Keratinocyte (primary cell): ENCODE data around the gene METTL27. TPM values are rescaled to one million over a fixed set of nuclear protein-coding genes. Genes with fewer than 3 reads are reported as not detected.

Source experiments
- DNase-seq: peaks from one replicate; pipeline ENCODE4 v3.0.0-alpha.2; 2011; ENCODE audit warnings: low read depth, missing footprints, low spot score
- FAIRE-seq: peaks from 2 replicates; lab custom pipeline; 2011; peaks lifted over from hg19 to GRCh38; lab: Jason Lieb, UNC
- H2AFZ ChIP-seq: 2 replicates; pipeline ENCODE4 v1.6.0; 2012; ENCODE audit warnings: low read length, control low read depth, inconsistent platforms; ENCODE audit not compliant: control insufficient read depth
- H3K27ac ChIP-seq: 2 replicates; pipeline ENCODE4 v1.5.1; 2011; ENCODE audit warnings: low read length; ENCODE audit not compliant: control insufficient read depth, insufficient read depth
- H3K27me3 ChIP-seq: 3 replicates; pipeline ENCODE4 v1.6.0; 2011; ENCODE audit warnings: low read length; ENCODE audit not compliant: control insufficient read depth, insufficient read depth; ENCODE audit errors: extremely low read depth
- H3K36me3 ChIP-seq, 2 experiments: 2 replicates in 1 of 2; 3 replicates in 1 of 2; pipeline ENCODE4 v1.5.1; 2011; ENCODE audit warnings: low read length in 2 of 2, mild to moderate bottlenecking in 1 of 2; ENCODE audit not compliant: control insufficient read depth in 2 of 2, insufficient read depth in 2 of 2; ENCODE audit errors: extremely low read depth in 1 of 2
- H3K4me1 ChIP-seq: 3 replicates; pipeline ENCODE4 v1.5.1; 2011; ENCODE audit warnings: low read length; ENCODE audit not compliant: control insufficient read depth, insufficient read depth; ENCODE audit errors: extremely low read depth
- H3K4me2 ChIP-seq: 3 replicates; pipeline ENCODE4 v1.6.0; 2011; ENCODE audit warnings: low read depth, low read length; ENCODE audit not compliant: control insufficient read depth, insufficient read depth; ENCODE audit errors: extremely low read depth
- H3K4me3 ChIP-seq, 3 experiments: fragments of 200-600 bp in 1 of 3; sonication (generic) in 1 of 3; 2 replicates in 2 of 3; 3 replicates in 1 of 3; pipeline ENCODE4 v1.5.1; 2011 to 2016; ENCODE audit warnings: low read length in 3 of 3, mild to moderate bottlenecking in 3 of 3, control low read depth in 2 of 3, inconsistent platforms in 1 of 3, low read depth in 1 of 3, mixed read lengths in 1 of 3, mixed run types in 1 of 3, moderate library complexity in 1 of 3; ENCODE audit not compliant: control insufficient read depth in 2 of 3, insufficient read depth in 2 of 3; ENCODE audit errors: extremely low read depth in 1 of 3
- H3K79me2 ChIP-seq: 2 replicates; pipeline ENCODE4 v1.6.0; 2012; ENCODE audit warnings: low read length; ENCODE audit not compliant: control insufficient read depth, insufficient read depth
- H3K9ac ChIP-seq: 3 replicates; pipeline ENCODE4 v1.6.0; 2011; ENCODE audit warnings: low read length; ENCODE audit not compliant: control insufficient read depth, insufficient read depth; ENCODE audit errors: extremely low read depth
- H3K9me1 ChIP-seq: 3 replicates; pipeline ENCODE4 v1.6.0; 2011; ENCODE audit warnings: low read length; ENCODE audit not compliant: control insufficient read depth, insufficient read depth; ENCODE audit errors: extremely low read depth
- H3K9me3 ChIP-seq: 2 replicates; pipeline ENCODE4 v1.5.1; 2012; ENCODE audit warnings: low read depth, low read length; ENCODE audit not compliant: control insufficient read depth
- H4K20me1 ChIP-seq: 3 replicates; pipeline ENCODE4 v1.6.0; 2011; ENCODE audit warnings: low read length; ENCODE audit not compliant: control insufficient read depth, insufficient read depth; ENCODE audit errors: extremely low read depth
- CTCF ChIP-seq, 3 experiments: IDR thresholded peaks in 1 of 3; conservative IDR thresholded peaks in 1 of 3; optimal IDR thresholded peaks in 1 of 3; 2 replicates in 2 of 3; 3 replicates in 1 of 3; pipeline versions ENCODE3 to v1.5.1; 2011; ENCODE audit warnings: low read length in 3 of 3, mild to moderate bottlenecking in 3 of 3, moderate library complexity in 2 of 3, control low read depth in 1 of 3, inconsistent platforms in 1 of 3; ENCODE audit not compliant: insufficient read depth in 2 of 3; ENCODE audit errors: extremely low read depth in 1 of 3
- EZH2 ChIP-seq: IDR thresholded peaks from one replicate; pipeline ENCODE4 v1.6.1; 2012; ENCODE audit warnings: inconsistent platforms, mild to moderate bottlenecking, low read length, moderate library complexity
- dilution Hi-C: fragments of 300-500 bp; cut with MboI; formaldehyde crosslinking; loops from one replicate; pipeline ENCODE4 v1.7.0; 2020; ENCODE audit warnings: low sequenced_read_pairs; ENCODE audit not compliant: extremely low pct_ligation_motif_present
- polyA plus RNA-seq, 5 experiments: library from polyadenylated mRNA; depleted of rRNA in 3 of 5; stranded (reverse) in 3 of 5; stranded (forward) in 1 of 5; unstranded in 1 of 5; fragments of >200 nt; gene quantifications; 1 replicate in 1 of 5; 2 replicates in 3 of 5; 3 replicates in 1 of 5; pipeline versions ENCODE4 v1.2.1 to v1.2.3, GENCODE V29; 2011 to 2012; ENCODE audit warnings: missing spikeins in 2 of 5, low read depth in 1 of 5, low replicate concordance in 1 of 5

METTL27 gene
- polyA plus RNA-seq, 1 donor (not counting 4 experiments of a cell fraction or from before 2014, with no cell fraction given): 0.90 TPM

- Histone ChIP-seq H3K27ac (no peak overlapping the region), H2AFZ (no peak overlapping the region), H4K20me1 (no peaks in the 10 kb centered on the region), H3K4me1 (no peaks in the 10 kb centered on the region), H3K4me3 (no peak overlapping the region), H3K9me1 (no peaks in the 10 kb centered on the region), H3K4me2 (no peak overlapping the region), H3K79me2 (no peaks in the 10 kb centered on the region), H3K9ac (no peak overlapping the region), H3K36me3 (no peaks in the 10 kb centered on the region), H3K27me3 (no peaks in the 10 kb centered on the region), H3K9me3 (no peaks in the 10 kb centered on the region)
- dilution Hi-C loops: no loop called here
- no peak for DNase-seq
- TF ChIP-seq CTCF (optimal IDR thresholded peaks at IDR 0.05 in 1 of 3, IDR thresholded peaks at IDR 0.05 in 1 of 3, conservative IDR thresholded peaks at IDR 0.05 in 1 of 3; ENCODE audit: extremely low read depth in 1 of 3, insufficient read depth in 2 of 3, low read length in 3 of 3) (no peak), EZH2 (no peak)
- FAIRE-seq: no peak
Measured at GRCh38 chr7:73786588-73786987, 55.7 kb downstream of the METTL27 start.

Other genes with a start within 250 kb of the METTL27 start
- gene MLXIPL, start 218.0 kb downstream of the METTL27 start, polyA plus RNA-seq: 0.05 to 0.14 TPM (median 0.05 TPM) in 3 replicates
- 0.65 to 1.5 TPM (median 0.81 TPM) in 3 replicates for gene VPS37D, start 174.7 kb downstream of the METTL27 start, polyA plus RNA-seq
- gene DNAJC30, start 159.1 kb downstream of the METTL27 start, polyA plus RNA-seq: 4.9 to 5.7 TPM (median 5.0 TPM) in 3 replicates
- gene BUD23, start 158.9 kb downstream of the METTL27 start, polyA plus RNA-seq: 47.1 to 87.5 TPM (median 72.0 TPM) in 3 replicates
- gene STX1A, start 122.8 kb downstream of the METTL27 start, polyA plus RNA-seq: 19.4 to 37.9 TPM (median 22.4 TPM) in 3 replicates
- gene ABHD11, start 103.7 kb downstream of the METTL27 start, polyA plus RNA-seq: 11.3 to 15.2 TPM (median 11.5 TPM) in 3 replicates
- gene CLDN3, start 72.2 kb downstream of the METTL27 start, polyA plus RNA-seq: not detected in 3 replicates
- 7.2 to 14.8 TPM (median 13.7 TPM) in 3 replicates for gene CLDN4, start 11.5 kb downstream of the METTL27 start, polyA plus RNA-seq
- gene TMEM270, start 18.6 kb upstream of the METTL27 start, polyA plus RNA-seq: not detected in 3 replicates
- gene ELN, start 185.7 kb upstream of the METTL27 start, polyA plus RNA-seq: not detected in 3 replicates
- 13.3 to 23.2 TPM (median 22.3 TPM) in 3 replicates for gene LIMK1, start 241.3 kb upstream of the METTL27 start, polyA plus RNA-seq